Measurements from ENCODE around the gene MDFIC2. TPM values are rescaled to one million over a fixed set of nuclear protein-coding genes. Genes with fewer than 3 reads are reported as not detected.
A peak's percentile ranks its signal among the peaks of the same experiment; 100 is the strongest.

MDFIC2 gene
- total and polyA plus RNA-seq, 2 donors (not counting 3 experiments of a cell fraction or from before 2014, with no cell fraction given) = not detected

- H3K4me2 ChIP-seq (ENCODE audit: insufficient read depth, low read length) = no peak overlapping the region
- H3K27me3 ChIP-seq (ENCODE audit: control insufficient read depth in 2 of 2, insufficient read depth in 2 of 2, low read length in 2 of 2) = peaks cover 0 to 3% of the 10 kb centered on the region in 2 experiments
- H3K9me1 ChIP-seq (replicated peaks; ENCODE audit: control insufficient read depth, extremely low read depth, insufficient read depth, low read length) = no peaks in the 10 kb centered on the region
- H3K79me2 ChIP-seq (ENCODE audit: control insufficient read depth, insufficient read depth, low read length) = no peaks in the 10 kb centered on the region
- intact Hi-C loops (cut with micrococcal nuclease) = no loop called here
- H3K9ac ChIP-seq (replicated peaks; ENCODE audit: extremely low read depth, insufficient read depth, low read length) = no peak overlapping the region
- H4K20me1 ChIP-seq (replicated peaks; ENCODE audit: control insufficient read depth, extremely low read depth, insufficient read depth, low read length) = no peaks in the 10 kb centered on the region
- no peak for FAIRE-seq
- BruUV-seq (replicated peaks) = no TSS peak
- TF ChIP-seq GATA2 (IDR thresholded peaks at IDR 0.05; ENCODE audit: insufficient read depth, insufficient read length, low read depth, low read length) (no peak), MAX (IDR thresholded peaks at IDR 0.05; ENCODE audit: insufficient read depth, insufficient read length) (no peak), POLR2AphosphoS5 (IDR thresholded peaks at IDR 0.05; ENCODE audit: insufficient read depth, low read depth, low read length) (no peak), MYC (IDR thresholded peaks at IDR 0.05; ENCODE audit: low read depth, low read length) (no peak), CTCF (IDR thresholded peaks at IDR 0.05; ENCODE audit: extremely low read depth in 1 of 2, insufficient read depth in 1 of 2, low read depth in 1 of 2, low read length in 2 of 2) (no peak), POLR2A (IDR thresholded peaks at IDR 0.05; ENCODE audit: low read depth, low read length) (no peak), EZH2 (IDR thresholded peaks at IDR 0.05; ENCODE audit: borderline replicate concordance, low read depth, low read length, severe bottlenecking) (no peak), JUN (IDR thresholded peaks at IDR 0.05; ENCODE audit: borderline replicate concordance, insufficient read depth, insufficient read length, low read depth) (no peak)
- no peak overlapping the region for H3K27ac ChIP-seq (ENCODE audit: insufficient read depth, low read depth, low read length)
- H3K4me1 ChIP-seq (ENCODE audit: control insufficient read depth, extremely low read depth, insufficient read depth, low read length) = no peaks in the 10 kb centered on the region
- no peak overlapping the region for H2AFZ ChIP-seq (ENCODE audit: low read depth, low read length)
- no peaks in the 10 kb centered on the region for H3K9me3 ChIP-seq (replicated peaks; ENCODE audit: control insufficient read depth, insufficient read depth, low read length)
- no peaks in the 10 kb centered on the region for H3K36me3 ChIP-seq (ENCODE audit: control insufficient read depth in 2 of 2, extremely low read depth in 1 of 2, insufficient read depth in 2 of 2, low read length in 2 of 2)
- ChIA-PET POLR2A (no interaction called here), CTCF (no interaction called here)
- dilution Hi-C loops (cut with MboI; ENCODE audit: extremely low pct_ligation_motif_present, low sequenced_read_pairs) = no loop called here
- DNase-seq (ENCODE audit: low read depth, low spot score) = peak; percentile 15
- no peak overlapping the region for H3K4me3 ChIP-seq (replicated peaks in 1 of 3; ENCODE audit: insufficient read depth in 1 of 3, low read depth in 1 of 3, low read length in 3 of 3)
These were observed 134.4 kb downstream of the MDFIC2 start for GRCh38 chr3:70177881-70178645.
